ENCODE measurements around the gene ANO2. TPM values are rescaled to one million over a fixed set of nuclear protein-coding genes. Genes with fewer than 3 reads are reported as not detected.
A peak's percentile ranks its signal among the peaks of the same experiment; 100 is the strongest.
"Not testable (repeated sequence)": the region's sequence is repeated elsewhere in the genome, so short reads cannot be mapped to it uniquely, and the experiment has no call there.

Gene ANO2
- total RNA-seq, 1 experiment from 2014 or later = 0.68 TPM

- TF ChIP-seq CTCF (IDR thresholded peaks at IDR 0.05; ENCODE audit: insufficient read depth in 1 of 2, low read depth in 1 of 2, low read length in 1 of 2, severe bottlenecking in 1 of 2, unreplicated experiment in 1 of 2) = no peak
- Histone ChIP-seq H3K4me1 (peaks cover 5% of the 10 kb centered on the region; the same call in 1 of the 2 replicates), H3K4me3 (ENCODE audit: low read depth, low read length) (no peak overlapping the region), H3K27me3 (replicated peaks; ENCODE audit: control insufficient read depth, insufficient read depth, low read length) (no peaks in the 10 kb centered on the region), H3K36me3 (ENCODE audit: control insufficient read depth, insufficient read depth, low read length) (no peaks in the 10 kb centered on the region), H3K9me3 (peaks cover 4% of the 10 kb centered on the region)
- H3K9me3 Mint-ChIP-seq (ENCODE audit: unreplicated experiment) = peaks cover 43% of the 10 kb centered on the region
- H3K4me1 Mint-ChIP-seq (ENCODE audit: low read depth, unreplicated experiment) = peaks cover 13% of the 10 kb centered on the region
- ChIA-PET POLR2A (no interaction called here), CTCF (no interaction called here)
- no peak for DNase-seq
- no peak overlapping the region for H3K27ac Mint-ChIP-seq (ENCODE audit: unreplicated experiment)
- no TSS peak for BruUV-seq (replicated peaks)
- no peaks in the 10 kb centered on the region for H3K36me3 Mint-ChIP-seq (ENCODE audit: insufficient read depth, unreplicated experiment)
- no peaks in the 10 kb centered on the region for H3K27me3 Mint-ChIP-seq (ENCODE audit: insufficient read depth, unreplicated experiment)
- H3K4me3 Mint-ChIP-seq (ENCODE audit: unreplicated experiment) = no peak overlapping the region
- intact Hi-C loops (cut with micrococcal nuclease; ENCODE audit: unreplicated experiment) = no loop called here
These were observed 407.3 kb downstream of the ANO2 start for GRCh38 chr12:5537771-5538170.

- peak overlapping the region; percentile 30 for H3K27ac Mint-ChIP-seq (ENCODE audit: unreplicated experiment)
- CTCF ChIA-PET; BruUV-seq (replicated peaks): not testable (repeated sequence)
These were observed 407.9 kb downstream of the ANO2 start for GRCh38 chr12:5537026-5537615.

GRCh38 chr12:5535541-5535940 is 409.5 kb downstream of the ANO2 start:
- intact Hi-C loops (cut with micrococcal nuclease; ENCODE audit: unreplicated experiment) = no loop called here
- H3K27me3 ChIP-seq (replicated peaks; ENCODE audit: control insufficient read depth, insufficient read depth, low read length) = no peaks in the 10 kb centered on the region
- H3K4me1 ChIP-seq = peaks cover 5% of the 10 kb centered on the region; the same call in 1 of the 2 replicates
- no TSS peak for BruUV-seq (replicated peaks)
- no peaks in the 10 kb centered on the region for H3K36me3 Mint-ChIP-seq (ENCODE audit: insufficient read depth, unreplicated experiment)
- no peaks in the 10 kb centered on the region for H3K27me3 Mint-ChIP-seq (ENCODE audit: insufficient read depth, unreplicated experiment)
- DNase-seq = no peak
- H3K4me1 Mint-ChIP-seq (ENCODE audit: low read depth, unreplicated experiment) = peaks cover 13% of the 10 kb centered on the region
- H3K9me3 ChIP-seq = peaks cover 4% of the 10 kb centered on the region
- no peak overlapping the region for H3K27ac Mint-ChIP-seq (ENCODE audit: unreplicated experiment)
- no peak for TF ChIP-seq CTCF (IDR thresholded peaks at IDR 0.05; ENCODE audit: insufficient read depth in 1 of 2, low read depth in 1 of 2, low read length in 1 of 2, severe bottlenecking in 1 of 2, unreplicated experiment in 1 of 2)
- POLR2A ChIA-PET = no interaction called here
- H3K36me3 ChIP-seq (ENCODE audit: control insufficient read depth, insufficient read depth, low read length) = no peaks in the 10 kb centered on the region
- peaks cover 34% of the 10 kb centered on the region for H3K9me3 Mint-ChIP-seq (ENCODE audit: unreplicated experiment)
- no peak overlapping the region for H3K4me3 ChIP-seq (ENCODE audit: low read depth, low read length)
- CTCF ChIA-PET = no interaction called here
- H3K4me3 Mint-ChIP-seq (ENCODE audit: unreplicated experiment) = no peak overlapping the region

More at GRCh38 chr12:5537026-5537615, 407.9 kb downstream of the ANO2 start:
- H3K4me3 ChIP-seq (ENCODE audit: low read depth, low read length); H3K27me3 Mint-ChIP-seq (ENCODE audit: insufficient read depth, unreplicated experiment); H3K36me3 ChIP-seq (ENCODE audit: control insufficient read depth, insufficient read depth, low read length); H3K9me3 ChIP-seq; POLR2A ChIA-PET; intact Hi-C loops (cut with micrococcal nuclease; ENCODE audit: unreplicated experiment); H3K27me3 ChIP-seq (replicated peaks; ENCODE audit: control insufficient read depth, insufficient read depth, low read length); H3K36me3 Mint-ChIP-seq (ENCODE audit: insufficient read depth, unreplicated experiment); H3K4me3 Mint-ChIP-seq (ENCODE audit: unreplicated experiment); H3K4me1 ChIP-seq; DNase-seq: not testable (repeated sequence)
- H3K4me1 Mint-ChIP-seq (ENCODE audit: low read depth, unreplicated experiment) = peaks cover 13% of the 10 kb centered on the region
- peaks cover 44% of the 10 kb centered on the region for H3K9me3 Mint-ChIP-seq (ENCODE audit: unreplicated experiment)
